ENCODE results near the gene UBR7. TPM values are rescaled to one million over a fixed set of nuclear protein-coding genes. Genes with fewer than 3 reads are reported as not detected.

Gene UBR7
- total RNA-seq, 1 experiment from 2014 or later, result 28.9 TPM

DNA sequence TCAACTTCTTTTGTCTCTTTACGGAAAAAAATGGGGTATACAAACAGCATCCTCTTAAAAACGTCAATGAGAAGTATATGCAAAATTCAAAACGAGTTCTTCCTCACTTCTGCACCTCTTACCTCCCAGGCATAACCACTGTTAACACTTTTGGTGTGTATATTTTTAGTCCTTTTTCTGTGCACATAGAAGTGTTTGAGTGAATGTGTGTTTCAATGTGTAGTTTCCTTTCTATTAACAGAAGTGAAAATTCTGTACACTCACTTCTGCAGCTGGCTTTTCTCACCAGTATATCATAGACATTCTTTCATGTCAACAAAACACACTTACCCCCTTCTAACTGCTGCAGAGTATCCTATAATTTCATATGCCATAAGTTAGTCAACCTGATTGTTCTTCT is 5.4 kb downstream of the UBR7 start:
- POLR2A ChIA-PET, result no interaction called here
- Mint-ChIP-seq H3K27ac (no peak overlapping the region), H3K4me3 (no peak overlapping the region), H3K4me1 (peaks cover 4% of the 10 kb centered on the region), H3K9me3 (no peaks in the 10 kb centered on the region), H3K27me3 (ENCODE audit: low read depth) (no peaks in the 10 kb centered on the region), H3K36me3 (peaks cover 20% of the 10 kb centered on the region)
- no peak for TF ChIP-seq ZNF121 (CRISPR knock-in tag; IDR thresholded peaks at IDR 0.05)
- TF ChIP-seq, protein P1, sequence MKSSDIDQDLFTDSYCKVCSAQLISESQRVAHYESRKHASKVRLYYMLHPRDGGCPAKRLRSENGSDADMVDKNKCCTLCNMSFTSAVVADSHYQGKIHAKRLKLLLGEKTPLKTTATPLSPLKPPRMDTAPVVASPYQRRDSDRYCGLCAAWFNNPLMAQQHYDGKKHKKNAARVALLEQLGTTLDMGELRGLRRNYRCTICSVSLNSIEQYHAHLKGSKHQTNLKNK (CRISPR knock-in tag; IDR thresholded peaks at IDR 0.05), result no peak
- TF ChIP-seq AR (CRISPR knock-in tag; IDR thresholded peaks at IDR 0.05), result no peak
- TF ChIP-seq ZNF219 (CRISPR knock-in tag; IDR thresholded peaks at IDR 0.05; ENCODE audit: borderline replicate concordance), result no peak
- no peak for TF ChIP-seq ZNF281 (CRISPR knock-in tag; IDR thresholded peaks at IDR 0.05)
- TF ChIP-seq GABPB1 (CRISPR knock-in tag; IDR thresholded peaks at IDR 0.05), result no peak
- TF ChIP-seq, protein P2, sequence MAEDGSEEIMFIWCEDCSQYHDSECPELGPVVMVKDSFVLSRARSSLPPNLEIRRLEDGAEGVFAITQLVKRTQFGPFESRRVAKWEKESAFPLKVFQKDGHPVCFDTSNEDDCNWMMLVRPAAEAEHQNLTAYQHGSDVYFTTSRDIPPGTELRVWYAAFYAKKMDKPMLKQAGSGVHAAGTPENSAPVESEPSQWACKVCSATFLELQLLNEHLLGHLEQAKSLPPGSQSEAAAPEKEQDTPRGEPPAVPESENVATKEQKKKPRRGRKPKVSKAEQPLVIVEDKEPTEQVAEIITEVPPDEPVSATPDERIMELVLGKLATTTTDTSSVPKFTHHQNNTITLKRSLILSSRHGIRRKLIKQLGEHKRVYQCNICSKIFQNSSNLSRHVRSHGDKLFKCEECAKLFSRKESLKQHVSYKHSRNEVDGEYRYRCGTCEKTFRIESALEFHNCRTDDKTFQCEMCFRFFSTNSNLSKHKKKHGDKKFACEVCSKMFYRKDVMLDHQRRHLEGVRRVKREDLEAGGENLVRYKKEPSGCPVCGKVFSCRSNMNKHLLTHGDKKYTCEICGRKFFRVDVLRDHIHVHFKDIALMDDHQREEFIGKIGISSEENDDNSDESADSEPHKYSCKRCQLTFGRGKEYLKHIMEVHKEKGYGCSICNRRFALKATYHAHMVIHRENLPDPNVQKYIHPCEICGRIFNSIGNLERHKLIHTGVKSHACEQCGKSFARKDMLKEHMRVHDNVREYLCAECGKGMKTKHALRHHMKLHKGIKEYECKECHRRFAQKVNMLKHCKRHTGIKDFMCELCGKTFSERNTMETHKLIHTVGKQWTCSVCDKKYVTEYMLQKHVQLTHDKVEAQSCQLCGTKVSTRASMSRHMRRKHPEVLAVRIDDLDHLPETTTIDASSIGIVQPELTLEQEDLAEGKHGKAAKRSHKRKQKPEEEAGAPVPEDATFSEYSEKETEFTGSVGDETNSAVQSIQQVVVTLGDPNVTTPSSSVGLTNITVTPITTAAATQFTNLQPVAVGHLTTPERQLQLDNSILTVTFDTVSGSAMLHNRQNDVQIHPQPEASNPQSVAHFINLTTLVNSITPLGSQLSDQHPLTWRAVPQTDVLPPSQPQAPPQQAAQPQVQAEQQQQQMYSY (CRISPR knock-in tag; IDR thresholded peaks at IDR 0.05), result no peak
- TF ChIP-seq ZNF396 (CRISPR knock-in tag; IDR thresholded peaks at IDR 0.05; ENCODE audit: borderline replicate concordance), result no peak
- no peak for TF ChIP-seq NFATC4 (CRISPR knock-in tag; IDR thresholded peaks at IDR 0.05)
- no peak for TF ChIP-seq GTF2I (CRISPR knock-in tag; conservative IDR thresholded peaks at IDR 0.05)
- no peak for TF ChIP-seq MYBL2 (CRISPR knock-in tag; IDR thresholded peaks at IDR 0.05)
- no peak for TF ChIP-seq ZNF232 (CRISPR knock-in tag; IDR thresholded peaks at IDR 0.05)
- TF ChIP-seq MLX (CRISPR knock-in tag; IDR thresholded peaks at IDR 0.05), result no peak
- TF ChIP-seq ZSCAN18 (CRISPR knock-in tag; IDR thresholded peaks at IDR 0.05), result no peak
- TF ChIP-seq TEAD1 (CRISPR knock-in tag; IDR thresholded peaks at IDR 0.05), result no peak
- TF ChIP-seq ZNF416 (CRISPR knock-in tag; IDR thresholded peaks at IDR 0.05), result no peak
- no peak for TF ChIP-seq ELF4 (CRISPR knock-in tag; IDR thresholded peaks at IDR 0.05; ENCODE audit: low read depth)
- TF ChIP-seq FOXJ3 (CRISPR knock-in tag; IDR thresholded peaks at IDR 0.05; ENCODE audit: borderline replicate concordance), result no peak
- CTCF ChIA-PET, result interaction anchor here (0.5 kb wide), 1 partner anchor 329 kb away, joined by 4 read pairs; no protein-coding TSS in a partner anchor
- ATAC-seq (no peak), DNase-seq (ENCODE audit: low spot score) (no peak)
